HG03159 (cell line): ENCODE measurements around the gene AP2M1.

ENCODE experiments used
- ATAC-seq: cut with Tn5 transposase; IDR thresholded peaks from one replicate; pipeline ENCODE4 v1.9.1; 2021; ENCODE audit warnings: mild to moderate bottlenecking, moderate library complexity; ENCODE audit not compliant: unreplicated experiment

AP2M1 gene

GRCh38 chr3:184218814-184219213, 44.2 kb downstream of the AP2M1 start:
- no peak for ATAC-seq

- no peak for ATAC-seq
Observed at GRCh38 chr3:184222521-184222920, 47.9 kb downstream of the AP2M1 start.

- ATAC-seq = no peak
Observed at GRCh38 chr3:184223946-184224345, 49.3 kb downstream of the AP2M1 start.

- no peak for ATAC-seq
Observed at GRCh38 chr3:184227481-184227935, 52.9 kb downstream of the AP2M1 start.

GRCh38 chr3:184228376-184229137, 53.9 kb downstream of the AP2M1 start:
- no peak for ATAC-seq

GRCh38 chr3:184229394-184230080, 54.9 kb downstream of the AP2M1 start, which contains the start of gene VWA5B2:
TSS of gene VWA5B2 (plus strand) at chr3:184229585. CDS start at chr3:184230529, 944 bp downstream.
- ATAC-seq = peak; percentile 84

- ATAC-seq = no peak
Observed at GRCh38 chr3:184230081-184230602, 55.5 kb downstream of the AP2M1 start.

- no peak for ATAC-seq
Observed at GRCh38 chr3:184230603-184231528, 56.2 kb downstream of the AP2M1 start.

- ATAC-seq = no peak
Observed at GRCh38 chr3:184231671-184232070, 57.0 kb downstream of the AP2M1 start.

- no peak for ATAC-seq
Observed at GRCh38 chr3:184233127-184233843, 58.6 kb downstream of the AP2M1 start.
